NT2/D1 (cell line): Measurements from ENCODE around the gene CIC.
"Not testable (repeated sequence)": the region's sequence is repeated elsewhere in the genome, so short reads cannot be mapped to it uniquely, and the experiment has no call there.

Experiments
- DNase-seq: peaks from one replicate; pipeline ENCODE4 v3.0.0-alpha.2; 2011; ENCODE audit warnings: low read depth, low spot score
- H3K27me3 ChIP-seq: 2 replicates; pipeline ENCODE4 v1.6.0; 2011; ENCODE audit warnings: mild to moderate bottlenecking; ENCODE audit not compliant: insufficient read length, insufficient read depth
- H3K36me3 ChIP-seq: 2 replicates; pipeline ENCODE4 v1.6.1; 2011; ENCODE audit warnings: mild to moderate bottlenecking, low read length, mixed read lengths; ENCODE audit not compliant: insufficient read depth, insufficient read length
- H3K4me1 ChIP-seq: 2 replicates; pipeline ENCODE4 v1.5.1; 2011; ENCODE audit not compliant: insufficient read depth, insufficient read length
- H3K4me3 ChIP-seq: 2 replicates; pipeline ENCODE4 v1.5.1; 2011; ENCODE audit warnings: low read depth; ENCODE audit not compliant: insufficient read length
- H3K9ac ChIP-seq: 2 replicates; pipeline ENCODE4 v1.6.0; 2011; ENCODE audit warnings: low read depth; ENCODE audit not compliant: insufficient read length
- H3K9me3 ChIP-seq: 2 replicates; pipeline ENCODE4 v1.5.1; 2011; ENCODE audit warnings: mild to moderate bottlenecking, low read length; ENCODE audit not compliant: insufficient read depth
- SUZ12 ChIP-seq: IDR thresholded peaks from 2 replicates; pipeline ENCODE4 v1.6.1; 2011; ENCODE audit not compliant: insufficient read length, insufficient read depth; ENCODE audit errors: extremely low read depth
- YY1 ChIP-seq: IDR thresholded peaks from 2 replicates; pipeline ENCODE4 v1.6.1; 2011; ENCODE audit not compliant: insufficient read length, insufficient read depth
- ZNF274 ChIP-seq: IDR thresholded peaks from 2 replicates; pipeline ENCODE4 v1.6.1; 2011; ENCODE audit warnings: mild to moderate bottlenecking, low read depth, low read length

CIC gene

GRCh38 chr19:42253245-42254088, 15.6 kb upstream of the CIC start:
- H3K4me3 ChIP-seq = peak overlapping the region; percentile 75

GRCh38 chr19:42254089-42254849, 14.8 kb upstream of the CIC start:
- peak overlapping the region; percentile 91 for H3K4me3 ChIP-seq
- peaks cover 21% of the 10 kb centered on the region for H3K4me1 ChIP-seq
- H3K36me3 ChIP-seq = peaks cover 23% of the 10 kb centered on the region
- H3K27me3 ChIP-seq = peaks cover 11% of the 10 kb centered on the region
- peak overlapping the region; percentile 96 for H3K9ac ChIP-seq
- DNase-seq = no peak
- no peaks in the 10 kb centered on the region for H3K9me3 ChIP-seq
- TF ChIP-seq YY1 (no peak), SUZ12 (no peak), ZNF274 (no peak)

More at GRCh38 chr19:42253245-42254088, 15.6 kb upstream of the CIC start:
- TF ChIP-seq SUZ12 = no peak
- TF ChIP-seq YY1 = no peak
- no peak for TF ChIP-seq ZNF274
- peaks cover 31% of the 10 kb centered on the region for H3K36me3 ChIP-seq
- H3K9me3 ChIP-seq = no peaks in the 10 kb centered on the region
- H3K4me1 ChIP-seq = peaks cover 27% of the 10 kb centered on the region
- DNase-seq = no peak
- peak overlapping the region; percentile 92 for H3K9ac ChIP-seq
- peaks cover 11% of the 10 kb centered on the region for H3K27me3 ChIP-seq

GRCh38 chr19:42254850-42255765, 13.9 kb upstream of the CIC start, which contains the start of gene ERF:
Gene ERF, minus strand, starts transcription at chr19:42255128. Its CDS starts 129 bp downstream, at chr19:42254999.
- H3K4me1 ChIP-seq = peaks cover 19% of the 10 kb centered on the region
- peak within 1 kb of the TSS; percentile 96 for H3K9ac ChIP-seq
- H3K36me3 ChIP-seq = peaks cover 14% of the 10 kb centered on the region
- H3K4me3 ChIP-seq = peak within 1 kb of the TSS; percentile 91
- DNase-seq = no peak
- H3K9me3 ChIP-seq = no peaks in the 10 kb centered on the region
- H3K27me3 ChIP-seq = peaks cover 11% of the 10 kb centered on the region
- TF ChIP-seq ZNF274 = no peak
- no peak for TF ChIP-seq YY1
- no peak for TF ChIP-seq SUZ12

GRCh38 chr19:42255766-42256745, 13.0 kb upstream of the CIC start:
- Histone ChIP-seq H3K4me3 (peak overlapping the region; percentile 49), H3K27me3 (peaks cover 11% of the 10 kb centered on the region), H3K9me3 (no peaks in the 10 kb centered on the region), H3K36me3 (peaks cover 6% of the 10 kb centered on the region), H3K9ac (peak overlapping the region; percentile 64), H3K4me1 (peaks cover 14% of the 10 kb centered on the region)
- DNase-seq = no peak
- TF ChIP-seq SUZ12 (no peak), YY1 (no peak), ZNF274 (no peak)

- not testable (repeated sequence) for H3K36me3 ChIP-seq, H3K4me1 ChIP-seq, H3K4me3 ChIP-seq, H3K9me3 ChIP-seq, DNase-seq, H3K9ac ChIP-seq
- H3K27me3 ChIP-seq = peaks cover 11% of the 10 kb centered on the region
Observed at GRCh38 chr19:42257842-42258241, 11.2 kb upstream of the CIC start.

- Histone ChIP-seq H3K4me1 (no peaks in the 10 kb centered on the region), H3K9me3 (no peaks in the 10 kb centered on the region), H3K36me3 (no peaks in the 10 kb centered on the region), H3K4me3 (no peak overlapping the region), H3K27me3 (peaks cover 5% of the 10 kb centered on the region), H3K9ac (no peak overlapping the region)
- TF ChIP-seq ZNF274 = no peak
- no peak for TF ChIP-seq SUZ12
- TF ChIP-seq YY1 = no peak
- no peak for DNase-seq
Observed at GRCh38 chr19:42261763-42262162, 7.3 kb upstream of the CIC start.

GRCh38 chr19:42266105-42266504, 2.9 kb upstream of the CIC start:
- not testable (repeated sequence) for H3K9me3 ChIP-seq, H3K4me3 ChIP-seq, H3K9ac ChIP-seq

GRCh38 chr19:42266928-42267603, 2.0 kb upstream of the CIC start:
- H3K4me3 ChIP-seq, DNase-seq, H3K9ac ChIP-seq, H3K4me1 ChIP-seq, H3K27me3 ChIP-seq, H3K9me3 ChIP-seq: not testable (repeated sequence)
- H3K36me3 ChIP-seq = peaks cover 10% of the 10 kb centered on the region

More at GRCh38 chr19:42266105-42266504, 2.9 kb upstream of the CIC start:
- not testable (repeated sequence) for H3K4me1 ChIP-seq, H3K27me3 ChIP-seq, H3K36me3 ChIP-seq, DNase-seq
